Measurements from ENCODE around the gene DOCK8.

DNA sequence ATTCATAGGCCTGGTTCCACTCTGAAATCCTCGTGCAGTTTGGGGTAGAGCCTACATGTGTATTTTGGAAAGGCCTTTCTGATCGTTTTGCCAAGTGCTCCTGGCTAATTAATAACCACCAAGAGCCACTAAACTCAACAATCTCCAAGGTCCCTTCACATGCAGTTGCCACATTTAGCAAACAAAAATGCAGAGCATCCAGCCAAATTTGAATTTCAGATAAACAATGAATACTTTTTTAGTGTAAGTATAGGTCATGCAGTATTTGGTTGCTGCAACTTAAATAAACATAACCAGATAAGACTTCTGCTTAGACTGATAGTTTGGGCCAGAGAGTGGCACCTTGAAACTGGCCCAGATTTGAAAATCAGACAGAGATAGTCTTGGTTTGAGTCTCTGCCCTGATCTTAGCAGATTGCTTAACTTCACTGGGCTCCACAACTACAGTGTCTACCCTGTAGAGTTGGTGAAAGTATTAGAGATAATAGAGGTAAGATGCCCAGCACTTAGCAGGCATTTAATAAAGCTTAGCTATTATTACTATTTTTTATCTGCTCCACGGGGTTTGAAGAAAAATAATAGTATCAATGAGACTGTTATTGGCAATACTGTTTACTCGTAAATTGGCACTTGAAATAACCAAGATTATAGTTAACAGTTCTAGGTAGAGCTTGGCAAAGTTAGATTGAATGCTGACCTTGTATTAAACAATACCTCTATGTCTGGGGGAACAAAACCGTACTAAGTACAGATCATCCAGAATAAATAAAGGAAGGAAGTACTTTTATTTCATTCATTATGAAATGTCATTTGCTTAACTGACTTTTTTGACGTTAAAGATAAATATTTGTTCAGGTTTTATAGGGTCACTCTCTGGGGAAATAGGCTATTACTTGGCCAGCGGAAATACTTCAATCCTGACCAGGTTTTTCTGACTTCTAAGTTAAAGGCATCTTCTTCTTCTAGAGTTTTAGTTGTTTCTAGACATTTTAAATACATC lies 274.8 kb downstream of the DOCK8 start:
- TF ChIP-seq, protein P1, sequence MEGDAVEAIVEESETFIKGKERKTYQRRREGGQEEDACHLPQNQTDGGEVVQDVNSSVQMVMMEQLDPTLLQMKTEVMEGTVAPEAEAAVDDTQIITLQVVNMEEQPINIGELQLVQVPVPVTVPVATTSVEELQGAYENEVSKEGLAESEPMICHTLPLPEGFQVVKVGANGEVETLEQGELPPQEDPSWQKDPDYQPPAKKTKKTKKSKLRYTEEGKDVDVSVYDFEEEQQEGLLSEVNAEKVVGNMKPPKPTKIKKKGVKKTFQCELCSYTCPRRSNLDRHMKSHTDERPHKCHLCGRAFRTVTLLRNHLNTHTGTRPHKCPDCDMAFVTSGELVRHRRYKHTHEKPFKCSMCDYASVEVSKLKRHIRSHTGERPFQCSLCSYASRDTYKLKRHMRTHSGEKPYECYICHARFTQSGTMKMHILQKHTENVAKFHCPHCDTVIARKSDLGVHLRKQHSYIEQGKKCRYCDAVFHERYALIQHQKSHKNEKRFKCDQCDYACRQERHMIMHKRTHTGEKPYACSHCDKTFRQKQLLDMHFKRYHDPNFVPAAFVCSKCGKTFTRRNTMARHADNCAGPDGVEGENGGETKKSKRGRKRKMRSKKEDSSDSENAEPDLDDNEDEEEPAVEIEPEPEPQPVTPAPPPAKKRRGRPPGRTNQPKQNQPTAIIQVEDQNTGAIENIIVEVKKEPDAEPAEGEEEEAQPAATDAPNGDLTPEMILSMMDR (IDR thresholded peaks at IDR 0.05) = no peak
- no peak for TF ChIP-seq EZH2 (IDR thresholded peaks at IDR 0.05)

Measured in neural progenitor cell (in vitro differentiated cells).